AG04449 (cell line): ENCODE measurements around the gene NBEAL1.
"Not testable (repeated sequence)": the region's sequence is repeated elsewhere in the genome, so short reads cannot be mapped to it uniquely, and the experiment has no call there.

ENCODE experiments used
- CTCF ChIA-PET: fragments of 350-600 bp; formaldehyde crosslinking; extraction: SDS; loops from one replicate; lab custom pipeline; 2021; ENCODE audit warnings: antibody characterized with exemption; lab: Yijun Ruan, JAX
- POLR2A ChIA-PET: fragments of 400-600, 350-600 bp; formaldehyde crosslinking; extraction: SDS; loops from one replicate; lab custom pipeline; 2020; ENCODE audit warnings: antibody characterized with exemption, inconsistent platforms; lab: Yijun Ruan, JAX
- DNase-seq: peaks from one replicate; pipeline ENCODE4 v3.0.0-alpha.2; 2010; ENCODE audit warnings: low read depth, low spot score
- H3K4me3 ChIP-seq: 2 replicates; pipeline ENCODE4 v1.5.1; 2011; ENCODE audit warnings: low read depth, mild to moderate bottlenecking, control low read depth, low read length
- CTCF ChIP-seq: IDR thresholded peaks from one replicate; pipeline ENCODE4 v1.5.1; 2011; ENCODE audit warnings: mild to moderate bottlenecking, moderate library complexity, low read length, control low read depth, inconsistent platforms; ENCODE audit not compliant: insufficient read depth; ENCODE audit errors: missing control alignments

Gene NBEAL1

DNA sequence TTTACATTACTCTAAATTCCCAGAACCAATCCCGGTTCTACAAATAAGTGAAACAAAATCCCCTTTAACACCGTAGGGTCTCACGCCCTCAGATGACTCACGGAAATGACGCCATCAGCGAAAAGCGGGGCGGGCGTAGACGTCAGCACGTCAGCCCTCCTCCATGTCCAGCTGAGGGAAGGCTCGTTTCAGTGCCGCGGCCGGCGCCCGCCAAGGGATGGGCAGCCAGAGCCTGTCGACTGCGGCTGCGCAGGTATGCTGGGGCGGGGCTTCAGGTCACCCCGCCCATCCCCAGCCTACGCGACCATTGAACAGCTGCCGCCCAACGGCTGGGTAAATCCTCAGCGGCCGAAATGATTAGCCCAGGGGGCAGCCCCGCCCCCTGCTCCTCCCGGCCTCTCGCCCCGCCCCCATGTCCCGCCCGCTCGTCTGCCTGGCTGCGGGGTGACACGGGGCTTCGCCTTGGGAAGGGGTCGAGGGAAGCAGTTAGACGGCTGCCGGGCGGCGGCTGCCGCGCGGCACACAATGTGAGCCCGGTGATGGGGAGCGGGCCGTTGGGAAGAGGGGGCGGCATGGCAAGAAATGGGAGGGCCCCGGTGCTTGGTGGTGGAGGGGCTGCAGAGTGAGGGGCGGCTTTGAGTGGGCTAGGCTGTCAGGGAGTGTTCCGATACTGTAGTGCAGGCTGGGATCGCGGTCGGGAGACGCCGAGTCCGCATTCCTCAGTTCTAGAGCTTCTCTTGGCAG, at the start of gene NBEAL1:
Gene NBEAL1, plus strand, starts transcription at position 420 of the 744 bp plus-strand sequence. CDS start 1,510 bp downstream, outside the sequence.
- ChIA-PET POLR2A (interaction anchor here (0.7 to 0.9 kb wide), 2 partner anchors 19 to 105 kb away, joined by 3 read pairs; no protein-coding TSS in a partner anchor), CTCF (no interaction called here)
- peak; percentile 95 for DNase-seq
- no peak for TF ChIP-seq CTCF
- H3K4me3 ChIP-seq: peak within 1 kb of the TSS; percentile 91

DNA sequence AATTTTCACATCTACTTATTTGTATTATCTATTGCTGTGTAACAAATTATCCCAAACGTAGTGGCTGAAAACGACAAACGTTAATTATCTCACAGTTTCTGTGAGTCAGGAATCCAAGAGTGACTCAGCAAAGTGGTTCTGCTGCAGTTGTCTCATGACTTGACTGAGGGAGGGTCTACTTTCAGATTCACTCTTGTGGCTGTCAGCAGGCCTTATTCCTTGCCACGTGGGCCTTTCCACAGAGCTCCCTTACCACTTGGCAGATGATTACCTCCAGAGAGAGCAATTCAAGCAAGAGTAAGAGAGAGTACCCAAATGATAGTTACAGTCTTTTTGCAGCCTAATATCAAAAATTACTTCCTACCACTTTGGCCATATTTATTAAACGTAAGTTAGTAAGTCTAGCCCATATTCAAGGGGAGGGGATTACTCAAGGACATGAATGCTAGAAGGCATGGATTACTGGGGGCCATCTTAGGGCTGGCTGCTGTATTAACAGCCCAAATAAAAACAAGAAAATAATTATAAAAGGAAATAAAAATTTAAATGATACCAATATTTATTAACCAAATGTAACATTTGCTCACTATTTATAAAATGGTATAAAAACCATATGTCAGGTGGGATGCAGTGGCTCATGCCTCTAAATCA, 48.7 kb upstream of the NBEAL1 start:
- CTCF ChIA-PET: no interaction called here
- TF ChIP-seq CTCF: no peak
- H3K4me3 ChIP-seq: no peak overlapping the region
- no peak for DNase-seq
- POLR2A ChIA-PET: no interaction called here

DNA sequence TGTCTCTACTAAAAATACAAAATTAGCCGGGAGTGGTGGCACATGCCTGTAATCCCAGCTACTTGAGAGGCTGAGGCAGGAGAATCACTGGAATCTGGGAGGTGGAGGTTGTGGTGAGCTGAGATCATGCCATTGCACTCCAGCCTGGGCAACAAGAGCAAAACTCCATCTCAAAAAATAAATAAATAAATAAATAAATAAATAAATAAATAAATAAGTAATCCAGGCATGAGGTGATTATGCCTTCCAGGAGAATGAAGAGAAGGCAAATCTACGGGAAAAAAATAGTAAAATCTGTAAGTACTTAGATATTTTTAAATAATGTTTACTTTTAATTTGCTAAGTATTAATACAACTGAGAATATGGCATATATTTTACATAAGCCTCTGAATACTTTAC, 45.3 kb upstream of the NBEAL1 start:
- POLR2A ChIA-PET, H3K4me3 ChIP-seq, DNase-seq: not testable (repeated sequence)
- CTCF ChIA-PET: interaction anchor here (0.6 kb wide), 1 partner anchor 262 kb away, joined by 4 read pairs; no protein-coding TSS in a partner anchor

DNA sequence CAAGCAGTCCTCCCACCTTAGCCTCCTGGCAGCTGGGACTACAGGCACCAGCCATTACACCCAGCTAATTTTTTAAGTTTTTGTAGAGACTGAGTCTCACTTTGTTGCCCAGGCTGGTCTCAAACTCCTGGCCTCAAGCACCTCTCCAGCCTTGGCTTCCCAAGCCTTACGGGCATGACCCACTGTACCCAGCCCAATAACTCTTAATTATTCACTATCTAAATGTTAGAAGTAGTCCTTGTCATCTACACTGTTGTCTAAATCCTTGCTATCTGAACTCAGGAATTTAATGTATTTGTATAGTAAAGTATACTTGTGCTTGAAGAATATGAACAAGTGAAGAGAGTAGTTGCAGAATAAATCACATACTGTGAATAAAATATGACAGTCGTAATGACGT, 37.9 kb upstream of the NBEAL1 start:
- TF ChIP-seq CTCF: no peak
- ChIA-PET POLR2A (interaction anchor here (0.6 kb wide), 1 partner anchor 164 kb away, joined by 3 read pairs; no protein-coding TSS in a partner anchor), CTCF (no interaction called here)
- H3K4me3 ChIP-seq: no peak overlapping the region
- no peak for DNase-seq

DNA sequence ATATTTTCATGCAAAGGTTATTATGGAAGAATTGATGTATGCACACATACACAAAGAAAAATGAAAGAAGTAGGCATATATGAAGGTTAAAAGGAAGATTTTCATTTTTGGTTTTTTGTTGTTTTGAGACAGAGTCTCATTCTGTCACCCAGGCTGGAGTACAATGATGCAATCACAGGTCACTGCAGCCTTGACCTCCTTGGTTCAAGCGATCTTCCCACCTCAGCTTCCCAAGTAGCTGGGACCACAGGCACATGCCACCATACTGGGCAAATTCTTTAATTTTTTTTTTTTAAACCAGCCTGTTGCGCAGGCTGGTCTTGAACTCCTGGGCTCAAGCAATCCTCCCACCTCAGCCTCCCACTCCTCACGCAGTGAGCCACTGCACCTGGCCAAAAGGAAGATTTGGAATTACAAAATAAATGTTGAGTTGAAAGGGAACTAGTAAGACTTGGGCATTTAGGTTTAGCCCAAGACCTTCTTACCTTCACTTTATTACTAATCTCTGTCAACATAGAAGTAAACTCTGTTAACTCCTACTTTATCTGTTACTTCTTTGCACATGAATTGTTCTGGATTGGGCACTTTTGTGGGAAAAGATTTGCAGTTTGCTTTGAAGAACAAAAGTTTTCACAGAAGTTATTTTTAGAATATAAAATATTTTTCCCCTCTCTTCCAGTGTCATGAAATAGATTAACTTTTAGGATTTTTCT, 31.7 kb upstream of the NBEAL1 start:
- ChIA-PET POLR2A (no interaction called here), CTCF (interaction anchor here (1.3 kb wide), 1 partner anchor 394 kb away, joined by 3 read pairs; no protein-coding TSS in a partner anchor)
- DNase-seq: no peak
- H3K4me3 ChIP-seq: no peak overlapping the region
- no peak for TF ChIP-seq CTCF

- no peak for TF ChIP-seq CTCF
- CTCF ChIA-PET: no interaction called here
- POLR2A ChIA-PET: no interaction called here
- no peak overlapping the region for H3K4me3 ChIP-seq
- DNase-seq: no peak
Measured at GRCh38 chr2:202989749-202990148, 24.9 kb upstream of the NBEAL1 start.
